GM12878 (cell line): Measurements from ENCODE around the gene FGGY. TPM values are rescaled to one million over a fixed set of nuclear protein-coding genes. Genes with fewer than 3 reads are reported as not detected.

Experiments used
- ATAC-seq: fragments of 200-7000 bp; cut with Tn5 transposase; 3 replicates; pipeline ENCODE4 v1.9.1; 2020; ENCODE audit warnings: mild to moderate bottlenecking, moderate library complexity
- BruUV-seq: library from RNA; stranded (reverse); fragments of 400-500 nt; replicated peaks from 2 replicates; lab custom pipeline; 2021; lab: Mats Ljungman, UMichigan
- CTCF ChIA-PET: fragments of 300-600 bp; sonication (Branson Sonifier 250); formaldehyde crosslinking; extraction: SDS; loops from one replicate; lab custom pipeline; 2021; ENCODE audit warnings: inconsistent platforms; lab: Yijun Ruan, JAX
- POLR2A ChIA-PET: fragments of 350-600 bp; formaldehyde crosslinking; extraction: SDS; loops from one replicate; lab custom pipeline; 2021; ENCODE audit warnings: inconsistent platforms; lab: Charles Lee
- RAD21 ChIA-PET: fragments of 300-600 bp; sonication (Branson Sonifier 250); formaldehyde crosslinking; loops from one replicate; lab custom pipeline; 2023; ENCODE audit warnings: antibody characterized with exemption; ENCODE audit not compliant: unreplicated experiment; lab: Charles Lee
- SMC1A ChIA-PET: fragments of 300-600 bp; sonication (Branson Sonifier 250); formaldehyde crosslinking; loops from one replicate; lab custom pipeline; 2023; ENCODE audit not compliant: unreplicated experiment, uncharacterized antibody; lab: Charles Lee
- DNase-seq: peaks from one replicate; pipeline ENCODE4 v3.0.0-alpha.2; 2011; ENCODE audit warnings: low read depth, low spot score
- FAIRE-seq: peaks from 3 replicates; lab custom pipeline; 2011; peaks lifted over from hg19 to GRCh38; lab: Jason Lieb, UNC
- H2AFZ ChIP-seq: 2 replicates; pipeline ENCODE4 v1.6.0; 2011; ENCODE audit warnings: low read depth, low read length, control low read depth; ENCODE audit not compliant: control insufficient read depth
- H3K27ac ChIP-seq: 2 replicates; pipeline ENCODE4 v1.5.1; 2011; ENCODE audit warnings: control low read depth; ENCODE audit not compliant: control insufficient read depth, insufficient read depth
- H3K27me3 ChIP-seq, 2 experiments: replicated peaks in 1 of 2; 2 replicates each; pipeline versions ENCODE4 v1.6.0 to v1.6.1; 2011; ENCODE audit warnings: low read length in 1 of 2; ENCODE audit not compliant: control insufficient read depth in 2 of 2, insufficient read depth in 2 of 2
- H3K36me3 ChIP-seq, 2 experiments: 2 replicates each; pipeline ENCODE4 v1.5.1; 2011; ENCODE audit warnings: low read length in 1 of 2; ENCODE audit not compliant: control insufficient read depth in 2 of 2, insufficient read depth in 2 of 2
- H3K4me1 ChIP-seq: 2 replicates; pipeline ENCODE4 v1.6.1; 2011; ENCODE audit warnings: mild to moderate bottlenecking, low read length, moderate library complexity, mixed read lengths; ENCODE audit not compliant: control insufficient read depth, insufficient read depth
- H3K4me2 ChIP-seq: 2 replicates; pipeline ENCODE4 v1.6.0; 2011; ENCODE audit warnings: control low read depth; ENCODE audit not compliant: control insufficient read depth, insufficient read depth
- H3K4me3 ChIP-seq: fragments of 200-600 bp; sonication (generic); 2 replicates; pipeline ENCODE4 v1.5.1; 2016
- H3K79me2 ChIP-seq: 2 replicates; pipeline ENCODE4 v1.6.0; 2011; ENCODE audit warnings: low read length; ENCODE audit not compliant: control insufficient read depth, insufficient read depth
- H3K9ac ChIP-seq: 2 replicates; pipeline ENCODE4 v1.8.0; 2011; ENCODE audit warnings: low read length, control low read depth, mixed read lengths; ENCODE audit not compliant: control insufficient read depth, insufficient read depth
- H3K9me3 ChIP-seq: replicated peaks from 3 replicates; pipeline ENCODE4 v1.5.1; 2011; ENCODE audit warnings: mild to moderate bottlenecking, low read length; ENCODE audit not compliant: control insufficient read depth, insufficient read depth
- H4K20me1 ChIP-seq: 2 replicates; pipeline ENCODE4 v1.6.0; 2011; ENCODE audit not compliant: control insufficient read depth, insufficient read depth
- CEBPZ ChIP-seq: fragments of 150-350 bp; IDR thresholded peaks from 2 replicates; pipeline ENCODE4 v1.6.1; 2016; ENCODE audit warnings: low read depth, low read length
- CHD2 ChIP-seq: IDR thresholded peaks from 2 replicates; pipeline ENCODE4 v1.6.1; 2011; ENCODE audit warnings: low read depth, low read length, improper control_type of control experiment, borderline replicate concordance
- HDAC2 ChIP-seq: fragments of 200-600 bp; sonication (generic); IDR thresholded peaks from 2 replicates; pipeline ENCODE4 v1.6.1; 2017
- IKZF1 ChIP-seq: fragments of 450-650 bp; conservative IDR thresholded peaks from 2 replicates; pipeline ENCODE4 v1.6.1; 2017; ENCODE audit warnings: antibody characterized with exemption, mild to moderate bottlenecking
- IKZF2 ChIP-seq, 2 experiments: fragments of 450-650 bp; IDR thresholded peaks; 2 replicates each; pipeline ENCODE4 v1.6.1; 2017; ENCODE audit warnings: mild to moderate bottlenecking in 2 of 2, moderate library complexity in 2 of 2
- IRF5 ChIP-seq: fragments of 450-650 bp; IDR thresholded peaks from 2 replicates; pipeline ENCODE4 v1.6.1; 2017; ENCODE audit warnings: borderline replicate concordance
- MTA2 ChIP-seq: fragments of 450-650 bp; IDR thresholded peaks from 2 replicates; pipeline ENCODE4 v1.6.1; 2016; ENCODE audit warnings: low read depth, mild to moderate bottlenecking, moderate library complexity
- NR2F1 ChIP-seq: fragments of 450-650 bp; conservative IDR thresholded peaks from 2 replicates; pipeline ENCODE4 v1.6.1; 2017; ENCODE audit warnings: mild to moderate bottlenecking
- STAT1 ChIP-seq: fragments of 450-650 bp; conservative IDR thresholded peaks from 2 replicates; pipeline ENCODE4 v1.6.1; 2014; ENCODE audit warnings: antibody characterized with exemption, mild to moderate bottlenecking
- YBX1 ChIP-seq: fragments of 450-650 bp; IDR thresholded peaks from 2 replicates; pipeline ENCODE4 v1.6.1; 2016; ENCODE audit warnings: antibody characterized with exemption
- WGBS: methylation state at CpG from one replicate; pipeline ENCODE4 v1.1.6; 2016; ENCODE audit warnings: low lambda C conversion rate; ENCODE audit not compliant: insufficient replicate concordance, insufficient coverage; ENCODE audit errors: missing lambda C conversion rate; 5-methylcytosine and 5-hydroxymethylcytosine counted together
- in situ Hi-C: fragments of 300-500 bp; cut with MboI; formaldehyde crosslinking; loops from 9 replicates; pipeline ENCODE4 v1.14.3; 2018; ENCODE audit warnings: mixed read lengths
- intact Hi-C: fragments of 100-400 bp; cut with micrococcal nuclease; formaldehyde crosslinking; loops from one replicate; pipeline ENCODE4 v1.14.2; 2022; ENCODE audit not compliant: unreplicated experiment
- polyA plus RNA-seq, 11 experiments: library from polyadenylated mRNA; depleted of rRNA in 4 of 11; unstranded in 6 of 11; stranded (reverse) in 5 of 11; fragments of >200 nt; fragmentation: Nextera tagmentation in 4 of 11; fragmentation: Illumina TruSeq in 1 of 11; extraction: Ambion mirVana in 4 of 11; extraction: Trizol in 1 of 11; gene quantifications; 1 replicate in 1 of 11; 2 replicates in 10 of 11; pipeline versions ENCODE4 v1.2.1 to v1.2.3, GENCODE V29; 2011 to 2016; ENCODE audit warnings: inconsistent platforms in 2 of 11, missing spikeins in 2 of 11, low read depth in 1 of 11
- total RNA-seq, 4 experiments: library from RNA; depleted of rRNA in 3 of 4; stranded (reverse); fragments of >200 nt in 3 of 4; fragmentation: Illumina TruSeq in 1 of 4; extraction: Trizol in 1 of 4; gene quantifications; 2 replicates each; pipeline versions ENCODE4 v1.2.1 to v1.2.3, GENCODE V29; 2013 to 2021

The FGGY gene
- total and polyA plus RNA-seq, 10 of the 15 experiments (the other 5 are each of a cell fraction or from before 2014, with no cell fraction given), result 6.2 to 11.9 (median 7.5) TPM

GRCh38 chr1:59657873-59658465 is 361.1 kb downstream of the FGGY start:
- Histone ChIP-seq H3K27ac (no peak overlapping the region), H3K4me2 (no peak overlapping the region), H4K20me1 (no peaks in the 10 kb centered on the region), H3K9me3 (no peaks in the 10 kb centered on the region), H3K36me3 (no peaks in the 10 kb centered on the region), H3K4me3 (no peak overlapping the region), H3K27me3 (no peaks in the 10 kb centered on the region), H3K4me1 (no peaks in the 10 kb centered on the region), H2AFZ (no peak overlapping the region), H3K9ac (no peak overlapping the region), H3K79me2 (no peaks in the 10 kb centered on the region)
- ChIA-PET POLR2A (no interaction called here), RAD21 (no interaction called here), CTCF (interaction anchor here (1.0 kb wide), 1 partner anchor 12 kb away, joined by 3 read pairs; no protein-coding TSS in a partner anchor), SMC1A (interaction anchor here (1.2 kb wide), 1 partner anchor 101 kb away, joined by 4 read pairs; no protein-coding TSS in a partner anchor)
- in situ Hi-C loops (no loop called here), intact Hi-C loops (no loop called here)
- no TSS peak for BruUV-seq
- WGBS, result 71% methylated on average over 3 of the region's 3 CpGs
- FAIRE-seq (no peak), DNase-seq (no peak), ATAC-seq (no peak)
- TF ChIP-seq MTA2, result no peak
- no peak for TF ChIP-seq IKZF2 (IDR thresholded peaks at IDR 0.05)
- TF ChIP-seq YBX1, result no peak
- no peak for TF ChIP-seq IKZF1
- TF ChIP-seq HDAC2, result no peak
- TF ChIP-seq CHD2, result no peak

- Histone ChIP-seq H3K27me3 (no peaks in the 10 kb centered on the region), H3K4me2 (no peak overlapping the region), H3K4me1 (no peaks in the 10 kb centered on the region), H3K36me3 (no peaks in the 10 kb centered on the region), H4K20me1 (no peaks in the 10 kb centered on the region), H3K9ac (no peak overlapping the region), H3K4me3 (no peak overlapping the region), H3K27ac (no peak overlapping the region), H3K79me2 (no peaks in the 10 kb centered on the region), H3K9me3 (no peaks in the 10 kb centered on the region), H2AFZ (no peak overlapping the region)
- no peak for DNase-seq
- 54% methylated on average over 6 of the region's 6 CpGs for WGBS
- ChIA-PET RAD21 (no interaction called here), POLR2A (no interaction called here), SMC1A (no interaction called here), CTCF (interaction anchor here (1.2 kb wide), 1 partner anchor 26 kb away, joined by 3 read pairs; no protein-coding TSS in a partner anchor)
- intact Hi-C loops (no loop called here), in situ Hi-C loops (no loop called here)
- no peak for TF ChIP-seq STAT1
- TF ChIP-seq IRF5, result no peak
- TF ChIP-seq NR2F1, result no peak
- TF ChIP-seq CEBPZ, result no peak
- no peak for TF ChIP-seq HDAC2
- FAIRE-seq, result no peak
- ATAC-seq, result no peak
- no TSS peak for BruUV-seq
Observed at GRCh38 chr1:59664166-59664565, 367.3 kb downstream of the FGGY start.
